ENCODE results near the gene MAPK4. TPM values are rescaled to one million over a fixed set of nuclear protein-coding genes. Genes with fewer than 3 reads are reported as not detected.
"Not testable (repeated sequence)": the region's sequence is repeated elsewhere in the genome, so short reads cannot be mapped to it uniquely, and the experiment has no call there.

The MAPK4 gene
- total RNA-seq, 1 experiment from 2014 or later: not detected

GRCh38 chr18:50700245-50701165 lies 140.6 kb downstream of the MAPK4 start:
- no peaks in the 10 kb centered on the region for H3K36me3 ChIP-seq
- no peak for DNase-seq (ENCODE audit: low read depth in 1 of 2, low spot score in 2 of 2)
- H3K27me3 ChIP-seq (replicated peaks): no peaks in the 10 kb centered on the region
- H3K27ac ChIP-seq: no peak overlapping the region
- H3K4me1 ChIP-seq (replicated peaks): no peaks in the 10 kb centered on the region
- H3K9me3 ChIP-seq (replicated peaks): no peaks in the 10 kb centered on the region
- H3K4me3 ChIP-seq: no peak overlapping the region

GRCh38 chr18:50704357-50704940 lies 144.6 kb downstream of the MAPK4 start:
- no peaks in the 10 kb centered on the region for H3K36me3 ChIP-seq
- no peak overlapping the region for H3K27ac ChIP-seq
- no peak for DNase-seq (ENCODE audit: low read depth in 1 of 2, low spot score in 2 of 2)
- H3K4me1 ChIP-seq (replicated peaks): no peaks in the 10 kb centered on the region
- no peaks in the 10 kb centered on the region for H3K9me3 ChIP-seq (replicated peaks)
- H3K4me3 ChIP-seq: no peak overlapping the region
- H3K27me3 ChIP-seq (replicated peaks): no peaks in the 10 kb centered on the region

GRCh38 chr18:50706199-50706598 lies 146.3 kb downstream of the MAPK4 start:
- no peaks in the 10 kb centered on the region for H3K9me3 ChIP-seq (replicated peaks)
- no peaks in the 10 kb centered on the region for H3K4me1 ChIP-seq (replicated peaks)
- no peak overlapping the region for H3K27ac ChIP-seq
- H3K4me3 ChIP-seq: no peak overlapping the region
- no peaks in the 10 kb centered on the region for H3K36me3 ChIP-seq
- no peaks in the 10 kb centered on the region for H3K27me3 ChIP-seq (replicated peaks)
- DNase-seq (ENCODE audit: low read depth in 1 of 2, low spot score in 2 of 2): no peak

- no peak overlapping the region for H3K4me3 ChIP-seq
- H3K27me3 ChIP-seq (replicated peaks): no peaks in the 10 kb centered on the region
- H3K4me1 ChIP-seq (replicated peaks): no peaks in the 10 kb centered on the region
- no peak overlapping the region for H3K27ac ChIP-seq
- H3K36me3 ChIP-seq: no peaks in the 10 kb centered on the region
- no peaks in the 10 kb centered on the region for H3K9me3 ChIP-seq (replicated peaks)
- no peak for DNase-seq (ENCODE audit: low read depth in 1 of 2, low spot score in 2 of 2)
Observed at GRCh38 chr18:50706651-50707050, 146.8 kb downstream of the MAPK4 start.

- H3K4me3 ChIP-seq; H3K9me3 ChIP-seq (replicated peaks); H3K36me3 ChIP-seq; H3K4me1 ChIP-seq (replicated peaks); H3K27me3 ChIP-seq (replicated peaks); DNase-seq (ENCODE audit: low read depth in 1 of 2, low spot score in 2 of 2); H3K27ac ChIP-seq: not testable (repeated sequence)
Observed at GRCh38 chr18:50707297-50707696, 147.4 kb downstream of the MAPK4 start.

GRCh38 chr18:50707855-50708469 lies 148.1 kb downstream of the MAPK4 start:
- Histone ChIP-seq H3K9me3 (replicated peaks) (no peaks in the 10 kb centered on the region), H3K4me3 (no peak overlapping the region), H3K4me1 (replicated peaks) (no peaks in the 10 kb centered on the region), H3K27ac (no peak overlapping the region), H3K27me3 (replicated peaks) (no peaks in the 10 kb centered on the region), H3K36me3 (no peaks in the 10 kb centered on the region)
- no peak for DNase-seq (ENCODE audit: low read depth in 1 of 2, low spot score in 2 of 2)

- Histone ChIP-seq H3K4me3 (no peak overlapping the region), H3K4me1 (replicated peaks) (no peaks in the 10 kb centered on the region), H3K36me3 (no peaks in the 10 kb centered on the region), H3K27ac (no peak overlapping the region), H3K9me3 (replicated peaks) (no peaks in the 10 kb centered on the region), H3K27me3 (replicated peaks) (no peaks in the 10 kb centered on the region)
- DNase-seq (ENCODE audit: low read depth in 1 of 2, low spot score in 2 of 2): no peak
Observed at GRCh38 chr18:50709193-50709592, 149.3 kb downstream of the MAPK4 start.

GRCh38 chr18:50711386-50711785 lies 151.5 kb downstream of the MAPK4 start:
- DNase-seq (ENCODE audit: low read depth in 1 of 2, low spot score in 2 of 2): no peak
- H3K4me3 ChIP-seq: no peak overlapping the region
- no peaks in the 10 kb centered on the region for H3K9me3 ChIP-seq (replicated peaks)
- no peak overlapping the region for H3K27ac ChIP-seq
- H3K36me3 ChIP-seq: no peaks in the 10 kb centered on the region
- H3K27me3 ChIP-seq (replicated peaks): no peaks in the 10 kb centered on the region
- H3K4me1 ChIP-seq (replicated peaks): no peaks in the 10 kb centered on the region

- H3K4me1 ChIP-seq (replicated peaks): no peaks in the 10 kb centered on the region
- no peaks in the 10 kb centered on the region for H3K27me3 ChIP-seq (replicated peaks)
- no peaks in the 10 kb centered on the region for H3K36me3 ChIP-seq
- no peak for DNase-seq (ENCODE audit: low read depth in 1 of 2, low spot score in 2 of 2)
- H3K27ac ChIP-seq: no peak overlapping the region
- no peak overlapping the region for H3K4me3 ChIP-seq
- H3K9me3 ChIP-seq (replicated peaks): no peaks in the 10 kb centered on the region
Observed at GRCh38 chr18:50715919-50716318, 156.0 kb downstream of the MAPK4 start.

- no peak overlapping the region for H3K4me3 ChIP-seq
- no peak overlapping the region for H3K27ac ChIP-seq
- H3K36me3 ChIP-seq: no peaks in the 10 kb centered on the region
- H3K4me1 ChIP-seq (replicated peaks): no peaks in the 10 kb centered on the region
- no peak for DNase-seq (ENCODE audit: low read depth in 1 of 2, low spot score in 2 of 2)
- no peaks in the 10 kb centered on the region for H3K9me3 ChIP-seq (replicated peaks)
- no peaks in the 10 kb centered on the region for H3K27me3 ChIP-seq (replicated peaks)
Observed at GRCh38 chr18:50716902-50717301, 157.0 kb downstream of the MAPK4 start.

GRCh38 chr18:50717563-50717962 lies 157.7 kb downstream of the MAPK4 start:
- no peak for DNase-seq (ENCODE audit: low read depth in 1 of 2, low spot score in 2 of 2)
- Histone ChIP-seq H3K27ac (no peak overlapping the region), H3K9me3 (replicated peaks) (no peaks in the 10 kb centered on the region), H3K36me3 (no peaks in the 10 kb centered on the region), H3K27me3 (replicated peaks) (no peaks in the 10 kb centered on the region), H3K4me3 (no peak overlapping the region), H3K4me1 (replicated peaks) (no peaks in the 10 kb centered on the region)

- Histone ChIP-seq H3K36me3 (no peaks in the 10 kb centered on the region), H3K4me3 (no peak overlapping the region), H3K27ac (no peak overlapping the region), H3K4me1 (replicated peaks) (no peaks in the 10 kb centered on the region), H3K9me3 (replicated peaks) (no peaks in the 10 kb centered on the region), H3K27me3 (replicated peaks) (no peaks in the 10 kb centered on the region)
- DNase-seq (ENCODE audit: low read depth in 1 of 2, low spot score in 2 of 2): no peak
Observed at GRCh38 chr18:50719471-50720324, 159.8 kb downstream of the MAPK4 start.

GRCh38 chr18:50720325-50720674 lies 160.4 kb downstream of the MAPK4 start:
- no peaks in the 10 kb centered on the region for H3K36me3 ChIP-seq
- no peak overlapping the region for H3K27ac ChIP-seq
- no peak for DNase-seq (ENCODE audit: low read depth in 1 of 2, low spot score in 2 of 2)
- no peak overlapping the region for H3K4me3 ChIP-seq
- H3K27me3 ChIP-seq (replicated peaks): no peaks in the 10 kb centered on the region
- H3K4me1 ChIP-seq (replicated peaks): no peaks in the 10 kb centered on the region
- H3K9me3 ChIP-seq (replicated peaks): no peaks in the 10 kb centered on the region

All from SJSA1 (cell line).